NCI-H2171 treated with DMSO at 0.1 percent for 48 hours (cell line): ENCODE measurements around the gene NUDC.
"Not testable (repeated sequence)": the region's sequence is repeated elsewhere in the genome, so short reads cannot be mapped to it uniquely, and the experiment has no call there.

Experiments used
- DNase-seq: peaks from one replicate; lab custom pipeline; 2025; lab: John Stamatoyannopoulos, UW

NUDC gene

GRCh38 chr1:26911399-26912146 is 10.0 kb upstream of the NUDC start:
- DNase-seq, result no peak

GRCh38 chr1:26912147-26912490 is 9.4 kb upstream of the NUDC start:
- DNase-seq, result no peak

- DNase-seq, result no peak
Measured at GRCh38 chr1:26913389-26913753, 8.2 kb upstream of the NUDC start.

- DNase-seq, result peak; percentile 71
Measured at GRCh38 chr1:26913754-26914619, 7.6 kb upstream of the NUDC start, which contains the start of gene NR0B2. Gene NR0B2 (minus strand): TSS chr1:26913975. CDS start chr1:26913940, 35 bp downstream.

GRCh38 chr1:26915204-26915842 is 6.2 kb upstream of the NUDC start:
- DNase-seq, result no peak

DNA sequence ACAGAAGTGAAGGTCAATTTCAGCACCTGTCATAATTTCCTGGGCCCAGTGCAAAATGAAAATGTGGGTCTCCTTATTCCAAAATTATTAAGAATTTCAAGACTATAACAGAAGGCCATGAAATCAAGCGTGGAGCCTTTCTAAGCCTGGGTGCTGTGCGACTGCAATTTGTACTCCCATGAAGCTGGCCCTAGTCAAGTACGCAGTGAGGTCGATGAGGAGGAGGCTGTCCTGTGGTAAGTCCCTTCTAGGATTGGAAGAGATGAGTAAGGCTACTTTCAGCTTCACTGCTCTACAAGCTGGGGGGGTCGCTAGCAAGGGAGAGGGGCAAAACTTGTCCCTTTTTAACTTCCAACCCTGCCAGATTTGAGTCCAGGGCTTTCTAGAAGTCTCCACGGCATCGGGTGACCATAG is 410 bp upstream of the NUDC start:
- no peak for DNase-seq

DNA sequence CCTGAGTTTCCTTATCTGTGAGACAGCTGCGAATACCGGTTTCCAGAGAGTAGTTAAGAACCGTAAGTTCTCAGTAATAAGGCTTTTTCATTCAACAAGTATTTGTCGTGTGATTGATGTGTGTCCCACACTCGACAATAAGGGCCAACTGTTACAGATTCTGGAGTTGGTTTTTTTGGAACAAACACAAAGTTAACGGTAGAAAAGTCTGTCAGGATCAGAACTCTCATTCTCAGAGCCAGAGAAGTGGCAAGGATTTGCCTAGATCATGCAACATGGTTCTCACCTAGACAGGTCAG is 837 bp downstream of the NUDC start:
- no peak for DNase-seq

DNA sequence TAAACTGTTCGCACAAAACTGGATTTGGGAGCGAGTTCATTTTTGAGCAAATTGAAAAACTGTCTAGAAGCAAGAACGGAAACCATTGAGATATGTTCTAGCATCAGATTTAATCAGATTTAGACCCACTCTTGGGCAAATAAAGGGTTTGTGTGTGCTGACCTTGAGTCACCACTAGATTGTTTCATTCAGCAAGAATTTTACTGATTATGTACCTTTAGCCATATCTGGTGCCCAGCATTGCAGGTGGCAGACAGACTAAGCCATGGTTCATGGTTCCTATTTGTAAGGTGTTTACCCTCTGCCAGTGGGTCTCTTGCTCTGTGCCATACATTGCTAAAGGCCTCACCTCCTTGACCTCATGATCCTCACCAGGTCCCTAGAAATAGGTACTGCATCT is 1.4 kb downstream of the NUDC start:
- no peak for DNase-seq

GRCh38 chr1:26923711-26924110 is 2.2 kb downstream of the NUDC start:
- no peak for DNase-seq

- no peak for DNase-seq
Measured at GRCh38 chr1:26932531-26932930, 11.0 kb downstream of the NUDC start.

DNA sequence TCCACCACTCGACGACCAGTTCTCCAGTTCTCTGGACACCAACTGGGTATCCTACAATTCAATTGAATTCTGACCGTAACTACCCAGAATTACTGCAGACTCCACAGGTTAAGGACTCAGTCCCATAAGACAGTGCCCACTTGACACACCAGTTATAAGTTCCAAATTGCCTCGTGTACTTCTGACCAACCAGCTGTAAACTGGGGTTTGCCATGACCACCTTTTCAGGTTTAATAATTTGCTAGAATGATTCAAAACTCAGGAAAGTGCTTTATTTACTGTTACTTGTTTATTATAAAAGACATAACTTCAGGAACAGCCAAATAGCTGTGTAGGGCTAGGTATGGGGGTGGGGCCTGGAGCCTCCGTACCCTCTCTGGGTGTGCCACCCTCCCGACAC is 15.3 kb downstream of the NUDC start:
- no peak for DNase-seq

DNA sequence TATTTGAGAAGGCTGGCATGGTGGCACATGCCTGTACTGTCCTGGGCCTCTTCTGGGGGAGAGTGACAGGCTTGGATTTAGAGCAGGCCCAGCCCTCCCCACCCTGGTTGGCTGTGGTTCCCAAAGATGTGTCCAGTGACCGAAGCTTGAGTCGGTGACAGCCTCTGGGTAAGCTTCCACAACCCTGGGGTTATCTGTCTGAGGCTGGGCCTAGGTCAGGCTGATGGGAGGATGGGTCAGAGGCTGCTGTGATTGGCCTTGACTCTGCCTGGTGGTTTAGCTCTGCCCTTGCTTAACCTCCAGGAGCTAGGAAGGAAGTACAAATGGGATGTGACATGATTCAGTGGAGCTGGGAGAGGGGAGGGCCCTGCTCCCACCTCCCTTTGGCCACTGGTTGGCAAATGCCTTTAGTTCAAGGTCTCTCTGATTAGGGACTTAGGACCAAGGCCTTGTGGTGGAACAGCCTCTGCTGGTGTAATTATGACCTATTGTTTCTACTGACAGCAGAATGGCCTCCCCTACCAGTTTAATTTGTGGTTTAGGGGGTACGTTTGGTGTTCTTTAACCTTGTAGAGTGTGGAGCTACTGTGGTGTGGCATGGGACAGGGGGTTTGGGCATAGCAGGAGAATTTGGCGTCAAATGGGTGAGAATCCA is 16.6 kb downstream of the NUDC start:
- no peak for DNase-seq

- DNase-seq, result no peak
Measured at GRCh38 chr1:26938659-26939025, 17.1 kb downstream of the NUDC start.

- DNase-seq, result no peak
Measured at GRCh38 chr1:26941311-26941710, 19.8 kb downstream of the NUDC start.

GRCh38 chr1:26942656-26943055 is 21.1 kb downstream of the NUDC start:
- no peak for DNase-seq

DNA sequence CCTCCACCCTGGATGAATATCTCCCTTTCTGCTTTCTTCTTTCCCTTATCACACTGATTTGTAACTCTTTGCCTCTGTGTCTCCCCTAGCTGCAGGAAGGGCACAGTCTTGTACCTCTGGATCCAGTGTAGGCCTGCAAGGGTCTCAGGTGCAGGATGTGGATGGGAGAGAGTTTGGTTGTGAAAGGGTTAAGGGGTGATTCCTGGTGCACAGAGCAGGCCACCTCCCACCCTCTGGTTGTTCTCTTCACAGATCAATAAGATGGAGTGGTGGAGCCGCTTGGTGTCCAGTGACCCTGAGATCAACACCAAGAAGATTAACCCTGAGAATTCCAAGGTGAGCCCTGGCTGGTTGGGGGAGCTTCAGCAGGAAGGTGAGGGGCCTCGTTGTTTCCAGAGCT is 23.6 kb downstream of the NUDC start:
- DNase-seq, result no peak

- no peak for DNase-seq
Measured at GRCh38 chr1:26945728-26946127, 24.2 kb downstream of the NUDC start.

DNA sequence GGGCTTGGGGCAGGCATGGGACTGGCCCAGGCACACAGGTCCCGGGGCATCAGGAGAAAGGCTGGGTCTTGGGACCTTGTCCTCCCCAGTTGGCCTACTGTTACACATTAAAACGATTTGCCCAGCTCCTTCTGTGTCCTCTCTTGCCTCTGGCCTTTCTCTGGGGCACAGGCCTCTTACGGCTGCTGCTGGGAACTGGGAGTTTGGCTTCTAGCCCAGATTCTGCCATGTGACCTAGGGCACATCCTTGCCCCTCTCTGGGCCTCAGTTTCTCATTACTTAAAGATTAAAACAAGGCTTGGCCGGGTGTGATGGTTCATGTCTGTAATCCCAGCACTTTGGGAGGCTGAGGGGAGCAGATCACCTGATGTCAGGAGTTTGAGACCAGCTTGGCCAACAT is 24.7 kb downstream of the NUDC start:
- DNase-seq, result no peak

GRCh38 chr1:26948725-26949057 is 27.1 kb downstream of the NUDC start:
- not testable (repeated sequence) for DNase-seq

DNA sequence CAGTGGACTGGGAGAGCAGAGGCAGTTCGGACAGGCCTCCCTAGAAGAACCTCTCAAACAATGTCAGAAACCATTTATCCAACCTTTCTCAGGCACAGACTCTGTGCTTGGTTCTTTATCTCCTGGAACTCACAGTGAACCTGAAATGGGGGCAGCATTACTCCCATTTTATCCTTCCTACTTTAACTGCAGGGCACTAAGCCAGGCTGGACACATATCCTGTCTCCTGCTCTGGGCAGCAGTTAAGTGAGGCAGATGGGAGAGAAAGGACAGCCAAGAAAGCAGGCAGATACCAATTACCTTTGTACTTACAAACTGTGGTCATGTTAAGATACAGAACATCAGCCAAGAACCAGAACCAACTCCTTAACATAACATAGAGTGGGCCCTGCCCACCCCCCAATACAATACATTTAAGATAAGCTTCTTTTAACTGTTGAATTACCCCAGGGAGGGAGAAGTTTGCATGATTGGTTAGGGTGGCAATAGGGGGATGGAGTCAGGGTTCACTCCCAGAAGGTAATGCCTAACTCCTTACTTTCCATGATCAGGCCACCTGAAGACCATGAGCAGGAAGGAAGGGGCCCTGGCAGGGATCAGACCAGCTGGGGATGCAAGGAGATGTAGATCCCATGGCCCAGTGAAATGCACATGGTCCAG is 27.9 kb downstream of the NUDC start:
- DNase-seq, result no peak

GRCh38 chr1:26949926-26950319 is 28.4 kb downstream of the NUDC start:
- no peak for DNase-seq

GRCh38 chr1:26950602-26951001 is 29.1 kb downstream of the NUDC start:
- no peak for DNase-seq
